BLaER1 treated with 17β-estradiol and CSF1 and Interleukin-3, amounts not matched to agents 10 nM and 100 nM (cell line): ENCODE measurements around the gene WBP11.
"Not testable (repeated sequence)": the region's sequence is repeated elsewhere in the genome, so short reads cannot be mapped to it uniquely, and the experiment has no call there.

Experiments used
- H3K27ac ChIP-seq, 11 experiments: shearing (Covaris generic); formaldehyde crosslinking; 2 replicates each; pipeline ENCODE4 v1.8.1; 2022
- H3K27me3 ChIP-seq, 11 experiments: shearing (Covaris generic); formaldehyde crosslinking; 2 replicates each; pipeline ENCODE4 v1.8.1; 2022
- H3K36me3 ChIP-seq, 11 experiments: shearing (Covaris generic); formaldehyde crosslinking; 2 replicates each; pipeline ENCODE4 v1.8.1; 2022
- H3K4me1 ChIP-seq, 10 experiments: shearing (Covaris generic); formaldehyde crosslinking; 2 replicates each; pipeline ENCODE4 v1.8.1; 2022
- H3K4me2 ChIP-seq, 11 experiments: shearing (Covaris generic); formaldehyde crosslinking; 2 replicates each; pipeline ENCODE4 v1.8.1; 2022
- H3K4me3 ChIP-seq, 10 experiments: shearing (Covaris generic); formaldehyde crosslinking; 2 replicates each; pipeline ENCODE4 v1.8.1; 2022
- H3K9ac ChIP-seq, 11 experiments: shearing (Covaris generic); formaldehyde crosslinking; 2 replicates each; pipeline ENCODE4 v1.8.1; 2022
- H3K9me3 ChIP-seq, 11 experiments: shearing (Covaris generic); formaldehyde crosslinking; replicated peaks in 1 of 11; 2 replicates each; pipeline ENCODE4 v1.8.1; 2022
- H4K20me1 ChIP-seq, 11 experiments: shearing (Covaris generic); formaldehyde crosslinking; 2 replicates each; pipeline ENCODE4 v1.8.1; 2022
- Cebpa-rat ChIP-seq, 11 experiments: shearing (Covaris generic); IDR thresholded peaks; 2 replicates each; pipeline ENCODE4 v1.8.1; 2022

The WBP11 gene

GRCh38 chr12:14766649-14767215 lies 36.5 kb downstream of the WBP11 start:
- Histone ChIP-seq H3K4me3 (no peak overlapping the region), H3K27me3 (no peaks in the 10 kb centered on the region), H3K9me3 (peaks cover 33 to 43% (median 38%) of the 10 kb centered on the region in 11 experiments), H4K20me1 (peaks cover 0 to 61% (median 0%) of the 10 kb centered on the region in 11 experiments; a peak in 7 of 22 replicates), H3K4me1 (peaks cover 13 to 26% (median 20%) of the 10 kb centered on the region in 10 experiments), H3K4me2 (peak overlapping the region in 1 of 11 experiments; percentile 96; a peak in 1 of 22 replicates), H3K9ac (no peak overlapping the region), H3K27ac (no peak overlapping the region), H3K36me3 (peaks cover 20 to 66% (median 39%) of the 10 kb centered on the region in 11 experiments; a peak in 21 of 22 replicates)
- no peak for TF ChIP-seq Cebpa-rat (IDR thresholded peaks at IDR 0.05)

- Histone ChIP-seq H3K9me3 (peaks cover 40 to 51% (median 45%) of the 10 kb centered on the region in 11 experiments), H4K20me1 (peaks cover 0 to 61% (median 0%) of the 10 kb centered on the region in 11 experiments; a peak in 7 of 22 replicates), H3K4me1 (peaks cover 11 to 23% (median 17%) of the 10 kb centered on the region in 10 experiments; a peak in 19 of 20 replicates), H3K36me3 (peaks cover 27 to 74% (median 47%) of the 10 kb centered on the region in 11 experiments; a peak in 21 of 22 replicates)
- not testable (repeated sequence) for H3K4me3 ChIP-seq, H3K4me2 ChIP-seq, H3K27me3 ChIP-seq, H3K9ac ChIP-seq, H3K27ac ChIP-seq
Measured at GRCh38 chr12:14766020-14766419, 37.3 kb downstream of the WBP11 start.

- no peak for TF ChIP-seq Cebpa-rat (IDR thresholded peaks at IDR 0.05)
- peaks cover 0 to 61% (median 0%) of the 10 kb centered on the region in 11 experiments; a peak in 7 of 22 replicates for H4K20me1 ChIP-seq
- H3K4me1 ChIP-seq = peaks cover 11 to 23% (median 17%) of the 10 kb centered on the region in 10 experiments; a peak in 19 of 20 replicates
- H3K9ac ChIP-seq = no peak overlapping the region
- no peaks in the 10 kb centered on the region for H3K27me3 ChIP-seq
- H3K36me3 ChIP-seq = peaks cover 32 to 80% (median 50%) of the 10 kb centered on the region in 11 experiments; a peak in 21 of 22 replicates
- no peak overlapping the region for H3K4me2 ChIP-seq
- H3K4me3 ChIP-seq = no peak overlapping the region
- H3K9me3 ChIP-seq = peaks cover 46 to 57% (median 51%) of the 10 kb centered on the region in 11 experiments
- no peak overlapping the region for H3K27ac ChIP-seq
Measured at GRCh38 chr12:14765398-14765797, 37.9 kb downstream of the WBP11 start.

DNA sequence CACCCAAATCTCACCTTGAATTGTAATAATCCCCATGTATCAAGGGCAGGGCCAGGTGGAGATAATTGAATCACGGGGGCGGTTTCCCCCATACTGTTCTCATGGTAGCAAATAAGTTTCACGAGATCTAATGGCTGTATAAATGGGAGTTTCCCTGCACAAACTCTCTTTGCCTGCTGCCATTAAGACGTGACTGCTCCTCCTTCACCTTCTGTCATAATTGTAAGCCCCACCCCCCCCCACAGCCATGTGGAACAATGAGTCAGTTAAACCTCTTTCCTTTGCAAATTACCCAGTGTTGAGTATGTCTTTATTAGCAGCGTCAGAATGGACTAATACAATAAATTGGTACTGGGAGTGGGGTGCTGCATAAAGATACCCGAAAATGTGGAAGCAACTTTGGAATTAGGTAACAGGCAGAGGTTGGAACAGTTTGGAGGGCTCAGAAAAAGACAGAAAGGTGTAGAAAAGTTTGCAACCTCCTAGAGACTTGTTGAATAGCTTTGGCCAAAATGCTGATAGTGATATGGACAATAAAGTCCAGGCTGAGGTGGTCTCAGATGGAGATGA lies 43.5 kb downstream of the WBP11 start:
- peaks cover 33 to 46% (median 37%) of the 10 kb centered on the region in 11 experiments for H3K9me3 ChIP-seq
- H3K27ac ChIP-seq, H3K4me3 ChIP-seq: not testable (repeated sequence)

GRCh38 chr12:14756334-14757143 lies 46.7 kb downstream of the WBP11 start:
- H3K36me3 ChIP-seq = peaks cover 8 to 29% (median 16%) of the 10 kb centered on the region in 11 experiments; a peak in 15 of 22 replicates

More for the DNA sequence above, 43.5 kb downstream of the WBP11 start:
- peaks cover 17 to 52% (median 30%) of the 10 kb centered on the region in 11 experiments; a peak in 17 of 22 replicates for H3K36me3 ChIP-seq
- H3K27me3 ChIP-seq, H3K4me2 ChIP-seq, H3K4me1 ChIP-seq, H3K9ac ChIP-seq: not testable (repeated sequence)
- H4K20me1 ChIP-seq = peaks cover 0 to 33% (median 0%) of the 10 kb centered on the region in 11 experiments; a peak in 2 of 22 replicates

GRCh38 chr12:14751986-14752385 lies 51.3 kb downstream of the WBP11 start:
- H3K4me1 ChIP-seq = no peaks in the 10 kb centered on the region
- no peak overlapping the region for H3K4me3 ChIP-seq
- H3K36me3 ChIP-seq = peaks cover 0 to 11% (median 0%) of the 10 kb centered on the region in 11 experiments; a peak in 5 of 22 replicates
- TF ChIP-seq Cebpa-rat (IDR thresholded peaks at IDR 0.05) = no peak
- no peak overlapping the region for H3K4me2 ChIP-seq
- H3K9me3 ChIP-seq = peaks cover 0 to 6% (median 4%) of the 10 kb centered on the region in 11 experiments; a peak in 14 of 22 replicates
- H3K27ac ChIP-seq = no peak overlapping the region
- H4K20me1 ChIP-seq = peaks cover 0 to 9% (median 0%) of the 10 kb centered on the region in 11 experiments; a peak in 2 of 22 replicates
- H3K27me3 ChIP-seq = no peaks in the 10 kb centered on the region
- no peak overlapping the region for H3K9ac ChIP-seq

More at GRCh38 chr12:14756334-14757143, 46.7 kb downstream of the WBP11 start:
- Histone ChIP-seq H3K9me3 (peaks cover 21 to 26% (median 24%) of the 10 kb centered on the region in 11 experiments), H3K27me3 (no peaks in the 10 kb centered on the region), H3K4me1 (no peaks in the 10 kb centered on the region), H3K27ac (no peak overlapping the region), H3K4me2 (no peak overlapping the region), H3K4me3 (no peak overlapping the region), H4K20me1 (peaks cover 0 to 16% (median 0%) of the 10 kb centered on the region in 11 experiments; a peak in 2 of 22 replicates), H3K9ac (no peak overlapping the region)
- no peak for TF ChIP-seq Cebpa-rat (IDR thresholded peaks at IDR 0.05)

DNA sequence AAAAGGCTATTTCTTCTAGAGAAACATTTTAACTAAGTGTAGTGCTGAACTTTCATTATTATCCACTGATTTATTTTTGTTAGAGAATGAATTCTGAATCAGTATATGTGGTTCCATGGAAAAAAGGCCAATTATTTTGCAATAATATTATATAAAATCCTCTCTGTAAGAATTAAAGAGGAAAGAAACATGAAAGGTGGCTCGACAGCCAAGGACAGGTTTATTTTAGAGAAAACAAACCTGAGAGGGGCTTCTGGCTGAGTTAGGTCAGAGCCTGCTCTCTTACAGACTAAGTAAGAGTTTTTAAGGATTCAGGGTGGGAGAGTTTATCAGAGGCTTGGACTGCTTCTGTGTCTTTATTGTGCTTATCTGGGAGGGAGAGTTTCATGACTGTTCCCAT lies 60.2 kb downstream of the WBP11 start:
- peaks cover 22 to 45% (median 31%) of the 10 kb centered on the region in 11 experiments for H3K9me3 ChIP-seq
- no peak for TF ChIP-seq Cebpa-rat (IDR thresholded peaks at IDR 0.05)

DNA sequence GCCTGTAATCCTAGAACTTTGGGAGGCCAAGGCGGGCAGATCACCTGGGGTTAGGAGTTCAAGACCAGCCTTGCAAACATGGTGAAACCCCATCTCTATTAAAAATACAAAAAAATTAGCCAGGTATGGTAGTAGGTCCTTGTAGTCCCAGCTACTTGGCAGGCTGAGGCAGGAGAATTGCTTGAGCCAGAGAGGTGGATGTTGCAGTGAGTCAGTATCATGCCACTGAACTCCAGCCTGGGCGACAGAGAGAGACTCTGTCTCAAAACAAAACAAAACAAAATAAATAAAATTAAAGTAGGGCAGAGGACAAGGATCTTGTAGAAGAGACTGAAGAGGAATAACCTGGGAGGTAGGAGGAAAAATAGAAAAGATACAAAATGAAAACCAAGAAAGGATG lies 61.3 kb downstream of the WBP11 start:
- no peak overlapping the region for H3K27ac ChIP-seq
- TF ChIP-seq Cebpa-rat (IDR thresholded peaks at IDR 0.05) = no peak
- H3K4me2 ChIP-seq = no peak overlapping the region
- peaks cover 0 to 10% (median 8%) of the 10 kb centered on the region in 10 experiments; a peak in 15 of 20 replicates for H3K4me1 ChIP-seq
- no peaks in the 10 kb centered on the region for H4K20me1 ChIP-seq
- H3K4me3 ChIP-seq = no peak overlapping the region
- peaks cover 0 to 37% (median 0%) of the 10 kb centered on the region in 11 experiments; a peak in 6 of 22 replicates for H3K36me3 ChIP-seq
- no peak overlapping the region for H3K9ac ChIP-seq
- no peaks in the 10 kb centered on the region for H3K27me3 ChIP-seq
- H3K9me3 ChIP-seq = peaks cover 17 to 41% (median 26%) of the 10 kb centered on the region in 11 experiments

More for the DNA sequence above, 60.2 kb downstream of the WBP11 start:
- H3K27ac ChIP-seq = no peak overlapping the region
- H3K9ac ChIP-seq = no peak overlapping the region
- H4K20me1 ChIP-seq = no peaks in the 10 kb centered on the region
- peaks cover 0 to 10% (median 8%) of the 10 kb centered on the region in 10 experiments; a peak in 15 of 20 replicates for H3K4me1 ChIP-seq
- peaks cover 0 to 43% (median 0%) of the 10 kb centered on the region in 11 experiments; a peak in 7 of 22 replicates for H3K36me3 ChIP-seq
- no peak overlapping the region for H3K4me3 ChIP-seq
- H3K4me2 ChIP-seq = no peak overlapping the region
- no peaks in the 10 kb centered on the region for H3K27me3 ChIP-seq
